HFF-Myc (cell line): ENCODE measurements around the gene INSIG2.

Experiments
- DNase-seq: peaks from one replicate; pipeline ENCODE4 v3.0.0-alpha.2; 2011; ENCODE audit warnings: low read depth; ENCODE audit errors: extremely low read depth
- H3K4me3 ChIP-seq: replicated peaks from 2 replicates; pipeline ENCODE4 v1.5.1; 2011; ENCODE audit warnings: low read depth, mild to moderate bottlenecking, control low read depth, low read length
- TF ChIP-seq, protein P1 (sequence below): IDR thresholded peaks from 2 replicates; pipeline ENCODE4 v1.5.1; 2012; ENCODE audit warnings: mild to moderate bottlenecking, low read depth, low read length, control low read depth; ENCODE audit errors: missing control alignments

INSIG2 gene

DNA sequence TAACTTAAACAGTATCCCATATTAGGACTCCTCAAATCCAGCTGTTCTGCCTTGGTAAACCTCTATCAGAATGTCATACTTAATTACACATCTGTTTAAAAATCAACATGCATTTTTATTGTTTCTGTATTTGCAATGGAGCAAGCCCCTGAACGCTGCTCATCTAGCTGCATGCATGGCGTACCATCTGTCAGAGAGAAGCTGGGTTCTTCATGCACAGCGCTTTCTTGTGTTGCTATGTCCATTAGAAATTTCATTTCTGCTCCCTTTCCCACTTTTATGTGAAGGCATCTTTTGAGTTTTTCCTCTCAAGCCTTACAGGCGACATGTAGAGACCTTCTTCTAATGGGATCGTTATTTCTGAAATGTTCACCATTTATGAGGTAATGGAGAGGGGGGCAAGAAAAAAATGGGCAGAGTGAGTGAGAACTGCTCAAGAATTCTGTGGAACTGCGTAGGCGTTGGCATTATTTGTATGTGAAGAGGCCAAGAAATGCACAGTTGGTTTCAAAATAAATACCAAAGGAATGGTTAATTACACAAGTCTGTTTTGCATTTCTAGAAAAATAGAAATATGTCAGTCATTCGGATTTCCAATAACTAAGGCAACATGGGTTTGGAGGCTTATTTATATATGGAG is 31.6 kb downstream of the INSIG2 start:
- TF ChIP-seq, protein P1, sequence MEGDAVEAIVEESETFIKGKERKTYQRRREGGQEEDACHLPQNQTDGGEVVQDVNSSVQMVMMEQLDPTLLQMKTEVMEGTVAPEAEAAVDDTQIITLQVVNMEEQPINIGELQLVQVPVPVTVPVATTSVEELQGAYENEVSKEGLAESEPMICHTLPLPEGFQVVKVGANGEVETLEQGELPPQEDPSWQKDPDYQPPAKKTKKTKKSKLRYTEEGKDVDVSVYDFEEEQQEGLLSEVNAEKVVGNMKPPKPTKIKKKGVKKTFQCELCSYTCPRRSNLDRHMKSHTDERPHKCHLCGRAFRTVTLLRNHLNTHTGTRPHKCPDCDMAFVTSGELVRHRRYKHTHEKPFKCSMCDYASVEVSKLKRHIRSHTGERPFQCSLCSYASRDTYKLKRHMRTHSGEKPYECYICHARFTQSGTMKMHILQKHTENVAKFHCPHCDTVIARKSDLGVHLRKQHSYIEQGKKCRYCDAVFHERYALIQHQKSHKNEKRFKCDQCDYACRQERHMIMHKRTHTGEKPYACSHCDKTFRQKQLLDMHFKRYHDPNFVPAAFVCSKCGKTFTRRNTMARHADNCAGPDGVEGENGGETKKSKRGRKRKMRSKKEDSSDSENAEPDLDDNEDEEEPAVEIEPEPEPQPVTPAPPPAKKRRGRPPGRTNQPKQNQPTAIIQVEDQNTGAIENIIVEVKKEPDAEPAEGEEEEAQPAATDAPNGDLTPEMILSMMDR, result no peak
- no peak overlapping the region for H3K4me3 ChIP-seq
- DNase-seq, result no peak

GRCh38 chr2:118120401-118120780 is 32.1 kb downstream of the INSIG2 start:
- TF ChIP-seq, protein P1, result no peak
- DNase-seq, result no peak
- no peak overlapping the region for H3K4me3 ChIP-seq

GRCh38 chr2:118121101-118121500 is 32.8 kb downstream of the INSIG2 start:
- TF ChIP-seq, protein P1, result no peak
- no peak for DNase-seq
- no peak overlapping the region for H3K4me3 ChIP-seq

DNA sequence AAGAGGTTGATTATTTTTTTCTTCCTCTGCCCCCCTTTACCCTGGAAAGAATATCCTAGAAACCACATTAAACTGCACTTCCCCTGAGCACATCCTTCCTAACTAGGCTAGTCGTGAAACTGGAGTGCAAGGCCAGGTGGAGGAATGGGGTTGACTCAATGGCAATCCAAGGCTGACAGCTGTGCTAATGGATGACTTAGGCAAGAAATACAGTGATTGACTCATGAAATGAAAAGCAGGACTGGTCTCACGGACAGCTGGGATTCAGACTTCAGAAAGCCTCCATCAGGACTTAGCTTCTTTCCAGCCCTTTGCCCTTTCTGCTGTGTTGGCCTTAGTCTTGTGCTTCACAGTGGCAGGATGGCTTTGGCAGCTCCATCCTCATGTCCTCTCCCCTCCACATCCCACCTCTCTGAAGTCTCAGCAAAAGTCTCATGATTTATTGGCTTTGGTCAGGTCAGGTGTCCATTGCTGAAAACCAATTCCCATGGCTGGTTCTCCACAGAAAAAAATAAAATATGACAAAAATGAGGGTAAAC is 33.8 kb downstream of the INSIG2 start:
- H3K4me3 ChIP-seq, result no peak overlapping the region
- TF ChIP-seq, protein P1, result no peak
- DNase-seq, result no peak

DNA sequence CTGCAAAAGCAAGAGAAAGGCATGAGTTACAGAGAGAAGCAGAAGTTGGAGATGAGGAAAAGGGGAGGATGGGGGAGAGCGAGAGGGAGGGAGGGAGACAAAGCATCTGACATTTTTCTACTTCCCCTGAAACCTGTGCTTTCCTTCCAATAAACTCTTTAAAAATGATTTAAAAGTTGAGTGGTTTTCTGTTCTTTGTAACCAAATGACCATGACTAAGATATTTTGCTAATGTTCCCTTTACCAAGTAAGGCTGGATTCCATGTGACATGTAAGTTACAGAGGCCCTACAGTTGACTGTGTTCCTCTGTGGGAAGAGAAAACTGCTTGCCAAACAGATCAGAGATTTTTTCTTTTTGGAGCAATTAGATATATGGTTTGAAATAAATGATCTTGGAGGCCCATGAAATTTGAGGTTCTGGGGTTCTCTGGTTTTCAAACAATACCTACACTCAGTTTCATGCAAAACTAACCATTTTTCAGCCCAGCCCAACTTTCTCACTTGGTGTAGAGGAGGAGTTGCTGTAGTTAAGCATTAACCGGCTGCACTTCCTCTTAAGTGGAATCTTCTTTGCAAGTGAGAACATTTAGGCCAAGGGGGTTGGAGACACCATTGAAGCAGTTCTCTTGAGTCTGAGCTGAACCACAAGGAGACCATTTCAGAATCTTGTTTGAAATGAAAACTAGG is 34.5 kb downstream of the INSIG2 start:
- TF ChIP-seq, protein P1, result no peak
- H3K4me3 ChIP-seq, result no peak overlapping the region
- DNase-seq, result no peak

DNA sequence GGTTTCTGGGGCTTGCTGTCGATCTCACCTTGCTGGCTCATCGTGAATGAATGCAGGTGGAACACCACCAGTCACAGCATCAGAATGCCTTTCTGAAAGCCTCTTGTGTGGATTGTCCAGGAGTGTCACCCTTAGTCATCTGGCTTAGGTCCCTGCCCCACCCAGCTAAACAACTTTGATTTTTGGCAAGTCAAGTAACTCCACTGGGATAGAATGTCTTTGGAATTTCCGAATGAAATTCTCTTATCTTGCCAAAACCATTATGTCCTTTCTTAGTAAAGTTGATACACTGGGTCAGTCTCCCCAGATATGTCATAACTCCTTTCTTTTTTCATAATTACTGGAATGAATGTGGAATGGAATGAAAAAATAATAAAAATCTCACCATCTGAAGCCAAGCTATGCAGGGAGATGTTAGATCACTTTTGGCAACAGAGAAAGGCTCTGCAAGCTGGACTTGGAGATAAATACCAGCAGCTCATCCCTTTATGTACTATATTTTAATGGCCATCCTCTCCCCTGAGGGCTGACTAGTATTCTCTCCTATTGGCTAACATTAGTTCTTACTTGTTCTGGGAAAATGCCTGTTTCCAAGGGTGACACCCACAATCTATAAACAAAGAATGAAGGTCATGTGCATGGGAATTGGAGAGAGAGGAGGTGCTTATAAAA is 35.4 kb downstream of the INSIG2 start:
- TF ChIP-seq, protein P1, result no peak
- H3K4me3 ChIP-seq, result no peak overlapping the region
- DNase-seq, result peak; percentile 35
